Effector CD4-positive, alpha-beta T cell (primary cell): ENCODE data around the gene FBXW9.
"Not testable (repeated sequence)": the region's sequence is repeated elsewhere in the genome, so short reads cannot be mapped to it uniquely, and the experiment has no call there.

ENCODE experiments used
- DNase-seq: peaks from one replicate; pipeline ENCODE4 v3.0.0-alpha.2; 2020

The FBXW9 gene

GRCh38 chr19:12715102-12715501 is 18.7 kb upstream of the FBXW9 start:
- no peak for DNase-seq

GRCh38 chr19:12713304-12713703 is 16.9 kb upstream of the FBXW9 start:
- DNase-seq: not testable (repeated sequence)

GRCh38 chr19:12712077-12712476 is 15.6 kb upstream of the FBXW9 start:
- DNase-seq: not testable (repeated sequence)

GRCh38 chr19:12711187-12711586 is 14.8 kb upstream of the FBXW9 start:
- no peak for DNase-seq

GRCh38 chr19:12708641-12709040 is 12.2 kb upstream of the FBXW9 start:
- no peak for DNase-seq

GRCh38 chr19:12706332-12706718 is 9.9 kb upstream of the FBXW9 start:
- DNase-seq: no peak

- no peak for DNase-seq
These were observed 9.4 kb upstream of the FBXW9 start for GRCh38 chr19:12705654-12706331.

GRCh38 chr19:12705169-12705568 is 8.7 kb upstream of the FBXW9 start:
- no peak for DNase-seq

- no peak for DNase-seq
These were observed 6.6 kb upstream of the FBXW9 start for GRCh38 chr19:12703046-12703445.

GRCh38 chr19:12701596-12702282 is 5.3 kb upstream of the FBXW9 start:
- DNase-seq: no peak

- DNase-seq: no peak
These were observed 1.7 kb upstream of the FBXW9 start for GRCh38 chr19:12698138-12698537.

GRCh38 chr19:12697425-12697824 is 994 bp upstream of the FBXW9 start:
- DNase-seq: not testable (repeated sequence)

- no peak for DNase-seq
These were observed 450 bp downstream of the FBXW9 start for GRCh38 chr19:12695997-12696365.

- no peak for DNase-seq
These were observed 917 bp downstream of the FBXW9 start for GRCh38 chr19:12695514-12695913.

GRCh38 chr19:12695096-12695495 is 1.3 kb downstream of the FBXW9 start:
- no peak for DNase-seq

- DNase-seq: no peak
These were observed 1.8 kb downstream of the FBXW9 start for GRCh38 chr19:12694641-12695040.

GRCh38 chr19:12692960-12693359 is 3.5 kb downstream of the FBXW9 start:
- DNase-seq: no peak

GRCh38 chr19:12689581-12690216 is 6.7 kb downstream of the FBXW9 start:
- DNase-seq: no peak

- DNase-seq: no peak
These were observed 7.4 kb downstream of the FBXW9 start for GRCh38 chr19:12689012-12689411.

- DNase-seq: no peak
These were observed 8.8 kb downstream of the FBXW9 start, which contains the start of gene GNG14 for GRCh38 chr19:12687496-12688196. Gene GNG14, plus strand, starts transcription at chr19:12687998. Its CDS starts 51 bp downstream, at chr19:12688049.

GRCh38 chr19:12685831-12686230 is 10.6 kb downstream of the FBXW9 start:
- DNase-seq: no peak

GRCh38 chr19:12681074-12681987 is 15.1 kb downstream of the FBXW9 start, which contains the start of gene DHPS:
Gene DHPS, minus strand, starts transcription at chr19:12681880. Its CDS starts 114 bp downstream, at chr19:12681766.
- peak; percentile 89 for DNase-seq
